MM.1S (cell line): ENCODE measurements around the gene GAPDH.
"Not testable (repeated sequence)": the region's sequence is repeated elsewhere in the genome, so short reads cannot be mapped to it uniquely, and the experiment has no call there.

Source experiments
- DNase-seq: peaks from one replicate; pipeline ENCODE4 v3.0.0-alpha.2; 2015
- H2AFZ ChIP-seq: fragments of 300-600 bp; sonication (generic); 2 replicates; pipeline ENCODE4 v1.6.0; 2016; ENCODE audit warnings: antibody characterized with exemption, low read length
- H3F3A ChIP-seq: fragments of 300-600 bp; sonication (generic); 2 replicates; pipeline ENCODE4 v1.6.1; 2016; ENCODE audit warnings: mild to moderate bottlenecking, antibody characterized with exemption, low read length, moderate library complexity, mixed read lengths; ENCODE audit not compliant: insufficient read depth
- H3K27ac ChIP-seq: fragments of 300-600 bp; sonication (generic); 2 replicates; pipeline ENCODE4 v1.5.1; 2016; ENCODE audit warnings: mild to moderate bottlenecking, low read length
- H3K27me3 ChIP-seq: fragments of 300-600 bp; sonication (generic); replicated peaks from 2 replicates; pipeline ENCODE4 v1.6.0; 2016; ENCODE audit warnings: low read length; ENCODE audit not compliant: insufficient read depth
- H3K36me3 ChIP-seq: fragments of 300-600 bp; sonication (generic); replicated peaks from 2 replicates; pipeline ENCODE4 v1.6.1; 2016; ENCODE audit warnings: mild to moderate bottlenecking, low read length, mixed read lengths; ENCODE audit not compliant: insufficient read depth
- H3K4me1 ChIP-seq: fragments of 300-600 bp; sonication (generic); 2 replicates; pipeline ENCODE4 v1.6.1; 2016; ENCODE audit warnings: low read length, mixed read lengths
- H3K4me2 ChIP-seq: fragments of 300-600 bp; sonication (generic); 2 replicates; pipeline ENCODE4 v1.6.0; 2016; ENCODE audit warnings: low read depth, low read length
- H3K4me3 ChIP-seq: fragments of 300-600 bp; sonication (generic); 2 replicates; pipeline ENCODE4 v1.5.1; 2016; ENCODE audit warnings: low read length, mixed read lengths
- H3K79me2 ChIP-seq: fragments of 300-600 bp; sonication (generic); 2 replicates; pipeline ENCODE4 v1.6.1; 2016; ENCODE audit warnings: mixed run types, low read length, mixed read lengths
- H3K9ac ChIP-seq: fragments of 300-600 bp; sonication (generic); 2 replicates; pipeline ENCODE4 v1.6.1; 2016; ENCODE audit warnings: low read length, mixed read lengths
- H3K9me2 ChIP-seq: fragments of 300-600 bp; sonication (generic); replicated peaks from 2 replicates; pipeline ENCODE4 v1.6.1; 2016; ENCODE audit warnings: mild to moderate bottlenecking, low read length, mixed read lengths; ENCODE audit not compliant: insufficient read depth
- H3K9me3 ChIP-seq: fragments of 300-600 bp; sonication (generic); replicated peaks from 2 replicates; pipeline ENCODE4 v1.6.1; 2016; ENCODE audit warnings: mild to moderate bottlenecking, low read length, mixed read lengths; ENCODE audit not compliant: insufficient read depth
- H4K20me1 ChIP-seq: fragments of 300-600 bp; sonication (generic); 2 replicates; pipeline ENCODE4 v1.6.1; 2016; ENCODE audit warnings: mild to moderate bottlenecking, low read length, moderate library complexity, mixed read lengths; ENCODE audit not compliant: insufficient read depth
- CTCF ChIP-seq: fragments of 300-600 bp; sonication (generic); IDR thresholded peaks from 2 replicates; pipeline ENCODE4 v1.5.1; 2016; ENCODE audit warnings: antibody characterized with exemption, low read length, mixed read lengths
- EZH2 ChIP-seq: fragments of 300-600 bp; sonication (generic); optimal IDR thresholded peaks from 2 replicates; pipeline ENCODE3; 2017; ENCODE audit warnings: low read depth, mild to moderate bottlenecking, antibody characterized with exemption, low read length, mixed read lengths
- EZH2phosphoT487 ChIP-seq: fragments of 300-600 bp; sonication (generic); IDR thresholded peaks from 2 replicates; pipeline ENCODE4 v1.6.1; 2018; ENCODE audit warnings: antibody characterized with exemption, low read length

Gene GAPDH

GRCh38 chr12:6556857-6557256, 22.5 kb downstream of the GAPDH start:
- DNase-seq: no peak
- Histone ChIP-seq H3K27me3 (no peaks in the 10 kb centered on the region), H3K4me3 (no peak overlapping the region), H3K27ac (no peak overlapping the region), H3K9me2 (no peaks in the 10 kb centered on the region), H3F3A (peaks cover 14% of the 10 kb centered on the region), H3K9ac (no peak overlapping the region), H3K36me3 (peaks cover 6% of the 10 kb centered on the region), H3K9me3 (no peaks in the 10 kb centered on the region), H3K79me2 (peaks cover 52% of the 10 kb centered on the region), H4K20me1 (no peaks in the 10 kb centered on the region), H3K4me1 (0 out of 2 replicates have a peak, but pooled peaks cover 8% of the 10 kb centered on the region), H2AFZ (no peak overlapping the region), H3K4me2 (no peak overlapping the region)
- TF ChIP-seq CTCF (no peak), EZH2 (no peak), EZH2phosphoT487 (no peak)

GRCh38 chr12:6558014-6558760, 23.9 kb downstream of the GAPDH start:
- H4K20me1 ChIP-seq, H2AFZ ChIP-seq, H3K4me2 ChIP-seq, H3K27ac ChIP-seq, H3K4me1 ChIP-seq, H3K9me2 ChIP-seq, H3K9me3 ChIP-seq, H3K9ac ChIP-seq, H3K4me3 ChIP-seq, H3K27me3 ChIP-seq: not testable (repeated sequence)
- Histone ChIP-seq H3K36me3 (peaks cover 16% of the 10 kb centered on the region), H3F3A (peaks cover 17% of the 10 kb centered on the region), H3K79me2 (peaks cover 49% of the 10 kb centered on the region)
- DNase-seq: peak; percentile 70
- TF ChIP-seq CTCF: peak; percentile 41

- Histone ChIP-seq H3K27me3 (no peaks in the 10 kb centered on the region), H4K20me1 (no peaks in the 10 kb centered on the region), H3K4me1 (0 out of 2 replicates have a peak, but pooled peaks cover 7% of the 10 kb centered on the region), H3K27ac (no peak overlapping the region), H3K9me3 (no peaks in the 10 kb centered on the region), H3K79me2 (peaks cover 46% of the 10 kb centered on the region), H3K4me2 (no peak overlapping the region), H2AFZ (no peak overlapping the region), H3K36me3 (peaks cover 16% of the 10 kb centered on the region), H3K9me2 (no peaks in the 10 kb centered on the region), H3K4me3 (no peak overlapping the region), H3F3A (peaks cover 17% of the 10 kb centered on the region), H3K9ac (no peak overlapping the region)
- no peak for DNase-seq
- TF ChIP-seq EZH2: no peak
Measured at GRCh38 chr12:6559500-6559899, 25.2 kb downstream of the GAPDH start.

GRCh38 chr12:6560501-6561205, 26.3 kb downstream of the GAPDH start:
- H3F3A ChIP-seq: peaks cover 17% of the 10 kb centered on the region
- DNase-seq: no peak
- no peak overlapping the region for H3K27ac ChIP-seq
- no peak overlapping the region for H3K4me3 ChIP-seq
- no peak overlapping the region for H3K4me2 ChIP-seq
- no peaks in the 10 kb centered on the region for H3K4me1 ChIP-seq
- no peak overlapping the region for H2AFZ ChIP-seq
- no peaks in the 10 kb centered on the region for H3K9me3 ChIP-seq
- H3K36me3 ChIP-seq: peaks cover 16% of the 10 kb centered on the region
- no peaks in the 10 kb centered on the region for H3K9me2 ChIP-seq
- H4K20me1 ChIP-seq: no peaks in the 10 kb centered on the region
- peaks cover 49% of the 10 kb centered on the region for H3K79me2 ChIP-seq
- H3K9ac ChIP-seq: no peak overlapping the region
- H3K27me3 ChIP-seq: no peaks in the 10 kb centered on the region
- TF ChIP-seq EZH2 (no peak), EZH2phosphoT487 (no peak), CTCF (no peak)
